Keratinocyte (primary cell): ENCODE results near the gene TBCD.

Experiments
- EZH2 ChIP-seq: IDR thresholded peaks from one replicate; pipeline ENCODE4 v1.6.1; 2012; ENCODE audit warnings: inconsistent platforms, mild to moderate bottlenecking, low read length, moderate library complexity
- TF ChIP-seq, protein P1 (sequence below), 3 experiments: IDR thresholded peaks in 1 of 3; conservative IDR thresholded peaks in 1 of 3; optimal IDR thresholded peaks in 1 of 3; 2 replicates in 2 of 3; 3 replicates in 1 of 3; pipeline versions ENCODE3 to v1.5.1; 2011; ENCODE audit warnings: low read length in 3 of 3, mild to moderate bottlenecking in 3 of 3, moderate library complexity in 2 of 3, control low read depth in 1 of 3, inconsistent platforms in 1 of 3; ENCODE audit not compliant: insufficient read depth in 2 of 3; ENCODE audit errors: extremely low read depth in 1 of 3

DNA sequence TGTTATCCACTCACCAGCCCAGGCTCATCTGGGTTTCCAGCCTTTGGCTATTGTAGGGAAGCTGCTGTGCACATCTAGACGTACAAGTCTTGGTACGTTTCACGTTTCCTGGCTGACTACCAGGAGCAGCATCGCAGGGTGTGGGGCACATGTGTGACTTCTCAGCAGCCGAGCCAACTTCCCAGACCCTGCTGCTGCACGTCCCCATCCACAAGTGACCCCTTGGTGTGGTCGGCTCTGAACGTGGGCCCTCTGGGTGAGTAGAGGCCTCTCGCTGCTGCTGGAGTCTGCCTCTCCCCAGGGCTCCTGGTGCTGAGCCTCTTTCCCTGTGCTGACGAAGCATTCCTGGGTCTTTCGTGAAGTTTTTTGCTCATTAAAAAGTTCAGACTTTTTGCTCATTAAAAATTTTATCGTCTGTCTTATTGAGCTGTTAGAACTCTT is 158.2 kb downstream of the TBCD start:
- TF ChIP-seq EZH2 = no peak
- TF ChIP-seq, protein P1, sequence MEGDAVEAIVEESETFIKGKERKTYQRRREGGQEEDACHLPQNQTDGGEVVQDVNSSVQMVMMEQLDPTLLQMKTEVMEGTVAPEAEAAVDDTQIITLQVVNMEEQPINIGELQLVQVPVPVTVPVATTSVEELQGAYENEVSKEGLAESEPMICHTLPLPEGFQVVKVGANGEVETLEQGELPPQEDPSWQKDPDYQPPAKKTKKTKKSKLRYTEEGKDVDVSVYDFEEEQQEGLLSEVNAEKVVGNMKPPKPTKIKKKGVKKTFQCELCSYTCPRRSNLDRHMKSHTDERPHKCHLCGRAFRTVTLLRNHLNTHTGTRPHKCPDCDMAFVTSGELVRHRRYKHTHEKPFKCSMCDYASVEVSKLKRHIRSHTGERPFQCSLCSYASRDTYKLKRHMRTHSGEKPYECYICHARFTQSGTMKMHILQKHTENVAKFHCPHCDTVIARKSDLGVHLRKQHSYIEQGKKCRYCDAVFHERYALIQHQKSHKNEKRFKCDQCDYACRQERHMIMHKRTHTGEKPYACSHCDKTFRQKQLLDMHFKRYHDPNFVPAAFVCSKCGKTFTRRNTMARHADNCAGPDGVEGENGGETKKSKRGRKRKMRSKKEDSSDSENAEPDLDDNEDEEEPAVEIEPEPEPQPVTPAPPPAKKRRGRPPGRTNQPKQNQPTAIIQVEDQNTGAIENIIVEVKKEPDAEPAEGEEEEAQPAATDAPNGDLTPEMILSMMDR (optimal IDR thresholded peaks at IDR 0.05 in 1 of 3, IDR thresholded peaks at IDR 0.05 in 1 of 3, conservative IDR thresholded peaks at IDR 0.05 in 1 of 3; ENCODE audit: extremely low read depth in 1 of 3, insufficient read depth in 2 of 3, low read length in 3 of 3) = no peak
